Transverse colon (tissue), 3 donors: ENCODE results near the gene ABHD17A.

Experiments used
- EP300 ChIP-seq: sonication (generic); formaldehyde crosslinking; IDR thresholded peaks from one replicate; pipeline ENCODE4 v1.6.1; 2017; ENCODE audit warnings: antibody characterized with exemption, low read depth
- POLR2A ChIP-seq: fragments of 450-650 bp; IDR thresholded peaks from one replicate; pipeline ENCODE4 v1.6.1; 2016; ENCODE audit warnings: antibody characterized with exemption, mild to moderate bottlenecking, moderate library complexity
- TF ChIP-seq, protein P1 (sequence below), 5 experiments: fragments of 200-600 bp in 3 of 5; fragments of 450-650 bp in 2 of 5; sonication (generic) in 3 of 5; IDR thresholded peaks; 1 replicate in 2 of 5; 2 replicates in 3 of 5; pipeline ENCODE4 v1.5.1; 2016 to 2017; ENCODE audit warnings: antibody characterized with exemption in 5 of 5, inconsistent platforms in 3 of 5, mild to moderate bottlenecking in 2 of 5, moderate library complexity in 1 of 5

DNA sequence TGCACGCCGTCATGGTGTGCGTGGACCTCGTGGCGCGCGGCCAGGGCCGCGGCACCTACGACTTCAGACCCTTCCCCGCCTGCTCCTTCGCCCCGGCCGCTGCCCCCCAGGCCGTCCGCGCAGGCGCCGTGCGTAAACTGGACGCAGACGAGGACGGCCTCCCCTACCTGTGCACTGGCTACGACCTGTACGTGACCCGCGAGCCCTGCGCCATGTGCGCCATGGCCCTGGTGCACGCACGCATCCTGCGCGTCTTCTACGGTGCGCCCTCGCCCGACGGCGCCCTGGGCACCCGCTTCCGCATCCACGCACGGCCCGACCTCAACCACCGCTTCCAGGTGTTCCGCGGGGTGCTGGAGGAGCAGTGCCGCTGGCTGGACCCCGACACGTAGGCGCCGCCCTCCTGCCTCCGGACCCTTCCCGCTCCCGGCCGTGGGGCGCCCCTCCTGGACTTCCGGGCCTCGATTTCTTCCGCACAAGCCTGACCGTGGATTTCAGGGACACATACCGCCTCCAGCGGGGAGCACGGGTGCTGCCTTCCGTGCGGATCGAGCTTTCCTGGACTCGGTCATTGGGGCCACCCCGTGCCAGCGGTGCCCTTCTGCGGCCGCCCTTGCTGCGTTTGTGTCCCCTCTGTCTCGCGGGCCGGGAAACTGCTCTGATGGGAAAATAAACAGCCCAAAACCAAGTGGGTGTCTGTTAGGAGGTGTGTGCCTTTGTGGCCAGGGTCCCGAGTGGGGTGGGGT is 27.6 kb upstream of the ABHD17A start:
- TF ChIP-seq, protein P1, sequence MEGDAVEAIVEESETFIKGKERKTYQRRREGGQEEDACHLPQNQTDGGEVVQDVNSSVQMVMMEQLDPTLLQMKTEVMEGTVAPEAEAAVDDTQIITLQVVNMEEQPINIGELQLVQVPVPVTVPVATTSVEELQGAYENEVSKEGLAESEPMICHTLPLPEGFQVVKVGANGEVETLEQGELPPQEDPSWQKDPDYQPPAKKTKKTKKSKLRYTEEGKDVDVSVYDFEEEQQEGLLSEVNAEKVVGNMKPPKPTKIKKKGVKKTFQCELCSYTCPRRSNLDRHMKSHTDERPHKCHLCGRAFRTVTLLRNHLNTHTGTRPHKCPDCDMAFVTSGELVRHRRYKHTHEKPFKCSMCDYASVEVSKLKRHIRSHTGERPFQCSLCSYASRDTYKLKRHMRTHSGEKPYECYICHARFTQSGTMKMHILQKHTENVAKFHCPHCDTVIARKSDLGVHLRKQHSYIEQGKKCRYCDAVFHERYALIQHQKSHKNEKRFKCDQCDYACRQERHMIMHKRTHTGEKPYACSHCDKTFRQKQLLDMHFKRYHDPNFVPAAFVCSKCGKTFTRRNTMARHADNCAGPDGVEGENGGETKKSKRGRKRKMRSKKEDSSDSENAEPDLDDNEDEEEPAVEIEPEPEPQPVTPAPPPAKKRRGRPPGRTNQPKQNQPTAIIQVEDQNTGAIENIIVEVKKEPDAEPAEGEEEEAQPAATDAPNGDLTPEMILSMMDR (IDR thresholded peaks at IDR 0.05), result no peak
- TF ChIP-seq EP300 (no peak), POLR2A (no peak)
